Activated T-cell treated with anti-CD3 and anti-CD28 coated beads, Interleukin-2, amount 50 U/mL, for 24 hours (primary cell): ENCODE results near the gene GBX1.

Source experiments
- DNase-seq: peaks from one replicate; pipeline ENCODE4 v3.0.0-alpha.2; 2020
- H3K27ac Mint-ChIP-seq: 2 replicates; pipeline ENCODE4 v1.8.0; 2020; ENCODE audit warnings: mild to moderate bottlenecking, mixed read lengths
- H3K27me3 Mint-ChIP-seq: 2 replicates; pipeline ENCODE4 v1.8.0; 2020; ENCODE audit warnings: mixed read lengths
- H3K36me3 Mint-ChIP-seq: 2 replicates; pipeline ENCODE4 v1.8.0; 2020; ENCODE audit warnings: low read depth, mixed read lengths
- H3K4me1 Mint-ChIP-seq: 2 replicates; pipeline ENCODE4 v1.8.0; 2020; ENCODE audit warnings: low read depth, mixed read lengths
- H3K4me3 Mint-ChIP-seq: 2 replicates; pipeline ENCODE4 v1.8.0; 2020; ENCODE audit warnings: mild to moderate bottlenecking, moderate library complexity, mixed read lengths
- H3K9me3 Mint-ChIP-seq: 2 replicates; pipeline ENCODE4 v1.8.0; 2020; ENCODE audit warnings: mixed read lengths

Gene GBX1

GRCh38 chr7:151124481-151124880, 43.0 kb downstream of the GBX1 start:
- Mint-ChIP-seq H3K27me3 (no peaks in the 10 kb centered on the region), H3K4me3 (no peak overlapping the region), H3K9me3 (no peaks in the 10 kb centered on the region), H3K36me3 (peaks cover 70% of the 10 kb centered on the region), H3K27ac (no peak overlapping the region), H3K4me1 (peaks cover 5% of the 10 kb centered on the region)
- no peak for DNase-seq

- Mint-ChIP-seq H3K27ac (no peak overlapping the region), H3K36me3 (peaks cover 71% of the 10 kb centered on the region), H3K4me1 (peaks cover 5% of the 10 kb centered on the region), H3K9me3 (no peaks in the 10 kb centered on the region), H3K27me3 (no peaks in the 10 kb centered on the region), H3K4me3 (no peak overlapping the region)
- DNase-seq, result peak; percentile 86
Measured at GRCh38 chr7:151123822-151124464, 43.6 kb downstream of the GBX1 start.

GRCh38 chr7:151123158-151123821, 44.2 kb downstream of the GBX1 start:
- H3K4me3 Mint-ChIP-seq, result no peak overlapping the region
- H3K36me3 Mint-ChIP-seq, result peaks cover 71% of the 10 kb centered on the region
- DNase-seq, result no peak
- no peak overlapping the region for H3K27ac Mint-ChIP-seq
- H3K4me1 Mint-ChIP-seq, result peaks cover 5% of the 10 kb centered on the region
- H3K9me3 Mint-ChIP-seq, result no peaks in the 10 kb centered on the region
- H3K27me3 Mint-ChIP-seq, result no peaks in the 10 kb centered on the region

GRCh38 chr7:151122796-151123157, 44.7 kb downstream of the GBX1 start:
- peaks cover 71% of the 10 kb centered on the region for H3K36me3 Mint-ChIP-seq
- no peak overlapping the region for H3K27ac Mint-ChIP-seq
- no peaks in the 10 kb centered on the region for H3K27me3 Mint-ChIP-seq
- peaks cover 7% of the 10 kb centered on the region for H3K4me1 Mint-ChIP-seq
- DNase-seq, result no peak
- H3K4me3 Mint-ChIP-seq, result no peak overlapping the region
- H3K9me3 Mint-ChIP-seq, result no peaks in the 10 kb centered on the region

- Mint-ChIP-seq H3K9me3 (no peaks in the 10 kb centered on the region), H3K27ac (no peak overlapping the region), H3K36me3 (peaks cover 70% of the 10 kb centered on the region), H3K4me1 (peaks cover 11% of the 10 kb centered on the region), H3K27me3 (no peaks in the 10 kb centered on the region), H3K4me3 (no peak overlapping the region)
- DNase-seq, result no peak
Measured at GRCh38 chr7:151122276-151122675, 45.2 kb downstream of the GBX1 start.

- no peak for DNase-seq
- Mint-ChIP-seq H3K36me3 (peaks cover 70% of the 10 kb centered on the region), H3K27me3 (no peaks in the 10 kb centered on the region), H3K9me3 (no peaks in the 10 kb centered on the region), H3K4me3 (no peak overlapping the region), H3K4me1 (peaks cover 12% of the 10 kb centered on the region), H3K27ac (no peak overlapping the region)
Measured at GRCh38 chr7:151121380-151122170, 45.9 kb downstream of the GBX1 start.

GRCh38 chr7:151120896-151121295, 46.6 kb downstream of the GBX1 start:
- peaks cover 70% of the 10 kb centered on the region for H3K36me3 Mint-ChIP-seq
- peaks cover under 1% of the 10 kb centered on the region for H3K27me3 Mint-ChIP-seq
- H3K4me1 Mint-ChIP-seq, result peaks cover 13% of the 10 kb centered on the region
- H3K4me3 Mint-ChIP-seq, result no peak overlapping the region
- no peak overlapping the region for H3K27ac Mint-ChIP-seq
- DNase-seq, result no peak
- H3K9me3 Mint-ChIP-seq, result no peaks in the 10 kb centered on the region

- H3K9me3 Mint-ChIP-seq, result no peaks in the 10 kb centered on the region
- DNase-seq, result no peak
- no peak overlapping the region for H3K4me3 Mint-ChIP-seq
- peaks cover 16% of the 10 kb centered on the region for H3K4me1 Mint-ChIP-seq
- H3K27me3 Mint-ChIP-seq, result peaks cover 4% of the 10 kb centered on the region
- no peak overlapping the region for H3K27ac Mint-ChIP-seq
- peaks cover 63% of the 10 kb centered on the region for H3K36me3 Mint-ChIP-seq
Measured at GRCh38 chr7:151119902-151120301, 47.6 kb downstream of the GBX1 start.

- Mint-ChIP-seq H3K27ac (no peak overlapping the region), H3K9me3 (no peaks in the 10 kb centered on the region), H3K27me3 (peaks cover 6% of the 10 kb centered on the region), H3K36me3 (peaks cover 54% of the 10 kb centered on the region), H3K4me3 (no peak overlapping the region), H3K4me1 (peaks cover 14% of the 10 kb centered on the region)
- DNase-seq, result no peak
Measured at GRCh38 chr7:151119055-151119415, 48.5 kb downstream of the GBX1 start.

- DNase-seq, result no peak
- Mint-ChIP-seq H3K4me1 (peaks cover 17% of the 10 kb centered on the region), H3K27me3 (peaks cover 13% of the 10 kb centered on the region), H3K36me3 (peaks cover 50% of the 10 kb centered on the region), H3K27ac (peak overlapping the region; percentile 1), H3K4me3 (no peak overlapping the region), H3K9me3 (no peaks in the 10 kb centered on the region)
Measured at GRCh38 chr7:151118108-151119054, 49.1 kb downstream of the GBX1 start.

GRCh38 chr7:151117565-151117964, 49.9 kb downstream of the GBX1 start:
- DNase-seq, result peak; percentile 46
- Mint-ChIP-seq H3K4me3 (peak overlapping the region; percentile 15), H3K9me3 (no peaks in the 10 kb centered on the region), H3K4me1 (peaks cover 16% of the 10 kb centered on the region), H3K27ac (peak overlapping the region; percentile 37), H3K36me3 (peaks cover 45% of the 10 kb centered on the region), H3K27me3 (peaks cover 19% of the 10 kb centered on the region)

- H3K4me3 Mint-ChIP-seq, result peak overlapping the region; percentile 15
- peaks cover 16% of the 10 kb centered on the region for H3K4me1 Mint-ChIP-seq
- peak overlapping the region; percentile 37 for H3K27ac Mint-ChIP-seq
- H3K27me3 Mint-ChIP-seq, result peaks cover 25% of the 10 kb centered on the region
- H3K36me3 Mint-ChIP-seq, result peaks cover 42% of the 10 kb centered on the region
- no peak for DNase-seq
- no peaks in the 10 kb centered on the region for H3K9me3 Mint-ChIP-seq
Measured at GRCh38 chr7:151116603-151117440, 50.7 kb downstream of the GBX1 start.

- no peak overlapping the region for H3K27ac Mint-ChIP-seq
- H3K4me3 Mint-ChIP-seq, result peak overlapping the region; percentile 59
- peaks cover 25% of the 10 kb centered on the region for H3K27me3 Mint-ChIP-seq
- peaks cover 33% of the 10 kb centered on the region for H3K36me3 Mint-ChIP-seq
- peak; percentile 43 for DNase-seq
- peaks cover 16% of the 10 kb centered on the region for H3K4me1 Mint-ChIP-seq
- no peaks in the 10 kb centered on the region for H3K9me3 Mint-ChIP-seq
Measured at GRCh38 chr7:151115836-151116418, 51.6 kb downstream of the GBX1 start.
